SK-N-DZ (cell line): ENCODE results near the gene PRPF8.

ENCODE experiments used
- small RNA-seq, 2 experiments: library from RNA; depleted of rRNA; stranded (forward); fragments of <200 nt; gene quantifications; one replicate each; pipeline ENCODE3, GENCODE V24; 2014

Gene PRPF8

Small RNA genes lying within 50 kb of the gene (small RNA-seq; reads per million reads assigned to genes)
- gene RN7SL105P = 0 reads per million in 2 experiments
